ENCODE measurements around the gene CD99. TPM values are rescaled to one million over a fixed set of nuclear protein-coding genes. Genes with fewer than 3 reads are reported as not detected.

CD99 gene
- total and polyA plus RNA-seq, 2 of the 13 experiments (the other 11 are each of a cell fraction or from before 2014, with no cell fraction given) = 78.8 to 111 TPM

DNA sequence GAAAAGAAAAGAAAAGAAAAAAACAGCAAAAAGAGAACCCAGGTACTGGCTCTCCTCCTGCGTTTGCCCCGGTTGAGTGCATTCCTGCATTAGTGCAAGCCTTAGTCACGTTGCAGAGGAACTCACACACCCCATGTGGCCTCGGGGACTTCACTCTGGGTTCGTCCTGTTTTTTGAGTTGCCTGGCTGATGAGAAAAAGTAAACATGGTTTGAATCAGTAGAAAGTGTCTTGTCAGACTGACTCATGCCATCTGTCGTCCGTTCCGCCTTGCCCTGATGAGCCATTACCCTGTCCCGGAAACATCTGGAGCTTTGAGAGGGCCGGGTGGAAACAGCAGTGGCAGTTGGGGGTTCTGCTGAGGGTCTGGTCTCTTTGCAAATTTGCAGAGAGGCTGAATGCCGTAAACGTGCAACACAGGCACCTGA lies 16.3 kb downstream of the CD99 start (continued):
- no peak for TF ChIP-seq MLX (CRISPR knock-in tag; IDR thresholded peaks at IDR 0.05)
- TF ChIP-seq ZBTB4 (CRISPR knock-in tag; IDR thresholded peaks at IDR 0.05; ENCODE audit: borderline replicate concordance) = peak; percentile 71; the same call in 1 of the 2 replicates
- 0 out of 2 replicates have a peak, but pooled peaks have one; percentile 27 for TF ChIP-seq KMT2A (CRISPR knock-in tag; IDR thresholded peaks at IDR 0.05)
- TF ChIP-seq TAF15 (IDR thresholded peaks at IDR 0.05; ENCODE audit: low read depth, low read length, poor library complexity, severe bottlenecking) = no peak
- no peak for TF ChIP-seq KDM5B (CRISPR knock-in tag; IDR thresholded peaks at IDR 0.05; ENCODE audit: borderline replicate concordance)
- no peak for TF ChIP-seq CHCHD3 (CRISPR knock-in tag; IDR thresholded peaks at IDR 0.05)
- TF ChIP-seq, protein P1, sequence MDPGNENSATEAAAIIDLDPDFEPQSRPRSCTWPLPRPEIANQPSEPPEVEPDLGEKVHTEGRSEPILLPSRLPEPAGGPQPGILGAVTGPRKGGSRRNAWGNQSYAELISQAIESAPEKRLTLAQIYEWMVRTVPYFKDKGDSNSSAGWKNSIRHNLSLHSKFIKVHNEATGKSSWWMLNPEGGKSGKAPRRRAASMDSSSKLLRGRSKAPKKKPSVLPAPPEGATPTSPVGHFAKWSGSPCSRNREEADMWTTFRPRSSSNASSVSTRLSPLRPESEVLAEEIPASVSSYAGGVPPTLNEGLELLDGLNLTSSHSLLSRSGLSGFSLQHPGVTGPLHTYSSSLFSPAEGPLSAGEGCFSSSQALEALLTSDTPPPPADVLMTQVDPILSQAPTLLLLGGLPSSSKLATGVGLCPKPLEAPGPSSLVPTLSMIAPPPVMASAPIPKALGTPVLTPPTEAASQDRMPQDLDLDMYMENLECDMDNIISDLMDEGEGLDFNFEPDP (CRISPR knock-in tag; conservative IDR thresholded peaks at IDR 0.05) = no peak
- TF ChIP-seq ZNF614 (CRISPR knock-in tag; IDR thresholded peaks at IDR 0.05; ENCODE audit: borderline replicate concordance) = peak; percentile 54; the same call in 1 of the 2 replicates
- TF ChIP-seq ZNF256 (CRISPR knock-in tag; conservative IDR thresholded peaks at IDR 0.05) = no peak
- no peak for TF ChIP-seq ZBTB8A (CRISPR knock-in tag; IDR thresholded peaks at IDR 0.05; ENCODE audit: borderline replicate concordance, low read depth)
- no peak for TF ChIP-seq ZBTB7B (CRISPR knock-in tag; IDR thresholded peaks at IDR 0.05)
- no peak for TF ChIP-seq ZNF367 (CRISPR knock-in tag; IDR thresholded peaks at IDR 0.05; ENCODE audit: borderline replicate concordance)
- TF ChIP-seq, protein P2, sequence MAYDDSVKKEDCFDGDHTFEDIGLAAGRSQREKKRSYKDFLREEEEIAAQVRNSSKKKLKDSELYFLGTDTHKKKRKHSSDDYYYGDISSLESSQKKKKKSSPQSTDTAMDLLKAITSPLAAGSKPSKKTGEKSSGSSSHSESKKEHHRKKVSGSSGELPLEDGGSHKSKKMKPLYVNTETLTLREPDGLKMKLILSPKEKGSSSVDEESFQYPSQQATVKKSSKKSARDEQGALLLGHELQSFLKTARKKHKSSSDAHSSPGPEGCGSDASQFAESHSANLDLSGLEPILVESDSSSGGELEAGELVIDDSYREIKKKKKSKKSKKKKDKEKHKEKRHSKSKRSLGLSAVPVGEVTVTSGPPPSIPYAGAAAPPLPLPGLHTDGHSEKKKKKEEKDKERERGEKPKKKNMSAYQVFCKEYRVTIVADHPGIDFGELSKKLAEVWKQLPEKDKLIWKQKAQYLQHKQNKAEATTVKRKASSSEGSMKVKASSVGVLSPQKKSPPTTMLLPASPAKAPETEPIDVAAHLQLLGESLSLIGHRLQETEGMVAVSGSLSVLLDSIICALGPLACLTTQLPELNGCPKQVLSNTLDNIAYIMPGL (CRISPR knock-in tag; IDR thresholded peaks at IDR 0.05; ENCODE audit: borderline replicate concordance in 1 of 2, low read depth in 1 of 2) = peak in 1 of 2 experiments; percentile 36; a peak in 1 of 4 replicates
- no peak for TF ChIP-seq ZFP62 (CRISPR knock-in tag; IDR thresholded peaks at IDR 0.05)
- TF ChIP-seq ISX (CRISPR knock-in tag; conservative IDR thresholded peaks at IDR 0.05) = no peak
- no peak for TF ChIP-seq SMYD3 (CRISPR knock-in tag; IDR thresholded peaks at IDR 0.05)
- TF ChIP-seq ZNF496 (CRISPR knock-in tag; IDR thresholded peaks at IDR 0.05; ENCODE audit: insufficient replicate concordance) = no peak
- peak; percentile 30 to 47; a peak in 2 of 4 replicates for TF ChIP-seq MAFK (conservative IDR thresholded peaks at IDR 0.05 in 1 of 2, IDR thresholded peaks at IDR 0.05 in 1 of 2; ENCODE audit: low read length in 2 of 2)
- no peak for TF ChIP-seq POLR2AphosphoS2 (IDR thresholded peaks at IDR 0.05; ENCODE audit: low read depth, low read length)
- no peak for TF ChIP-seq ZSCAN29 (CRISPR knock-in tag; conservative IDR thresholded peaks at IDR 0.05)

Measured in HepG2 (cell line).